Gastroesophageal sphincter (tissue), 4 donors: ENCODE data around the gene NCF4. TPM values are rescaled to one million over a fixed set of nuclear protein-coding genes. Genes with fewer than 3 reads are reported as not detected.

Source experiments
- ATAC-seq: fragments of 150-250 bp; one replicate; pipeline ENCODE4 v1.9.1; 2016; ENCODE audit warnings: mild to moderate bottlenecking, moderate library complexity
- H3K27ac ChIP-seq, 4 donors: fragments of 200-600 bp; sonication (generic) in 3 of 4; 1 replicate in 3 of 4; 2 replicates in 1 of 4; pipeline ENCODE4 v1.5.1; 2016 to 2019
- H3K27me3 ChIP-seq: fragments of 200-600 bp; sonication (generic); one replicate; pipeline ENCODE4 v1.5.1; 2019
- H3K36me3 ChIP-seq, 2 donors: fragments of 200-600 bp; sonication (generic); one replicate each; pipeline ENCODE4 v1.5.1; 2019; ENCODE audit warnings: control low read depth in 1 of 2
- H3K4me1 ChIP-seq, 3 donors: fragments of 200-600 bp; sonication (generic); 1 replicate in 2 of 3; 2 replicates in 1 of 3; pipeline ENCODE4 v1.5.1; 2016 to 2019; ENCODE audit warnings: control low read depth in 2 of 3
- H3K4me3 ChIP-seq, 2 donors: fragments of 200-600 bp; sonication (generic); one replicate each; pipeline ENCODE4 v1.5.1; 2019; ENCODE audit warnings: mild to moderate bottlenecking in 1 of 2, moderate library complexity in 1 of 2
- H3K9me3 ChIP-seq, 3 donors: fragments of 200-600 bp; sonication (generic); one replicate each; pipeline ENCODE4 v1.5.1; 2017 to 2019; ENCODE audit warnings: control low read depth in 2 of 3
- CTCF ChIP-seq, 4 experiments: fragments of 200-600 bp in 2 of 4; fragments of 450-650 bp in 2 of 4; sonication (generic) in 1 of 4; IDR thresholded peaks; one replicate each; pipeline ENCODE4 v1.5.1; 2017 to 2019; ENCODE audit warnings: antibody characterized with exemption in 4 of 4, mild to moderate bottlenecking in 2 of 4, moderate library complexity in 2 of 4
- EP300 ChIP-seq: sonication (generic); formaldehyde crosslinking; IDR thresholded peaks from one replicate; pipeline ENCODE4 v1.6.1; 2017; ENCODE audit warnings: antibody characterized with exemption, mild to moderate bottlenecking
- POLR2A ChIP-seq, 2 donors: fragments of 450-650 bp; IDR thresholded peaks; one replicate each; pipeline ENCODE4 v1.6.1; 2017; ENCODE audit warnings: antibody characterized with exemption in 2 of 2, mild to moderate bottlenecking in 2 of 2, moderate library complexity in 1 of 2
- POLR2AphosphoS5 ChIP-seq: sonication (generic); formaldehyde crosslinking; IDR thresholded peaks from one replicate; pipeline ENCODE4 v1.6.1; 2017; ENCODE audit warnings: antibody characterized with exemption
- WGBS, 2 donors: methylation state at CpG; one replicate each; pipeline ENCODE4 v1.1.5; 2018; ENCODE audit warnings: low coverage in 1 of 2; 5-methylcytosine and 5-hydroxymethylcytosine counted together
- total RNA-seq, 4 donors: library from RNA; depleted of rRNA; stranded (reverse); fragments of >200 nt; gene quantifications; one replicate each; pipeline ENCODE4 v1.1.0, GENCODE V29; 2016

NCF4 gene
- total RNA-seq, 4 donors from 2014 or later = 5.4 to 20.5 (median 10.6) TPM

DNA sequence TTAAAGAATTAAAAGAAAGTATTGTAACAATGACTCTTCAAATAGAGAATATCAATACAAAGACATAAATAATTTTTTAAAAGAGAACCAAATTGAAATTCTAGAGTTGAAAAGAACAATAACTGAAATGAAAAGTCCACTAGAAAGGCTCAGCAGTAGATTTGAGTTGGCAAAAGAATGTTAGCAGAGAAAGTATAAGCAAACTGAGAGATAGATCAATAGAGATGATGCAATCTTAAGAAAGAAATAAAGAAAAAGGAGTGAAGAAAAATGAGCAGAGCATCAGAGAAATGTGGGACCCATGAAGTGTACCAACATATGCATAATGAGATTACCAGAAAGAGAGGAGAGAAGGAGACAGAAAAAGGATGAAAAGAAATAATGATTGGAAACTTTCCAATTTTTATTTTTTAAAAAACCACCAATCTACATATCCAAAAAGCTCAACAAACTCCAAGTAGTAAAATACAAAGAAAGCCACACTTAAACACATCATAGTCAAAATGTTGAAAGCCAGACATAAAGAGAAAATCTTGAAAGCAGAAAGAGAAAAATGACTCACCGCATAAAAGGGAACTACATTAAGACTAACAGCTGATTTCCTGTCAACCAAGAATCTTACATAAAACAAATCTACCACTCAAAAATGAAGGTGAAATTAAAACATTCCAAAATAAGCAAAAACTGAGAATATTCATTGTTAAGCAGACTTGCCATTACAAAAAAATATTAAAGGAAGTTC is 20.9 kb downstream of the NCF4 start:
- H3K4me1 ChIP-seq = no peaks in the 10 kb centered on the region
- no peak overlapping the region for H3K4me3 ChIP-seq
- no peak for ATAC-seq
- peaks cover 59% of the 10 kb centered on the region for H3K27me3 ChIP-seq
- H3K27ac ChIP-seq = no peak overlapping the region
- H3K36me3 ChIP-seq = no peaks in the 10 kb centered on the region
- H3K9me3 ChIP-seq = peaks cover 0 to 27% (median 0%) of the 10 kb centered on the region in 3 donors
- TF ChIP-seq EP300 (no peak), POLR2A (IDR thresholded peaks at IDR 0.05) (no peak), POLR2AphosphoS5 (no peak), CTCF (IDR thresholded peaks at IDR 0.05) (no peak)
- 67 to 82% methylated on average over 1 of the region's 1 CpG for WGBS, 2 donors

DNA sequence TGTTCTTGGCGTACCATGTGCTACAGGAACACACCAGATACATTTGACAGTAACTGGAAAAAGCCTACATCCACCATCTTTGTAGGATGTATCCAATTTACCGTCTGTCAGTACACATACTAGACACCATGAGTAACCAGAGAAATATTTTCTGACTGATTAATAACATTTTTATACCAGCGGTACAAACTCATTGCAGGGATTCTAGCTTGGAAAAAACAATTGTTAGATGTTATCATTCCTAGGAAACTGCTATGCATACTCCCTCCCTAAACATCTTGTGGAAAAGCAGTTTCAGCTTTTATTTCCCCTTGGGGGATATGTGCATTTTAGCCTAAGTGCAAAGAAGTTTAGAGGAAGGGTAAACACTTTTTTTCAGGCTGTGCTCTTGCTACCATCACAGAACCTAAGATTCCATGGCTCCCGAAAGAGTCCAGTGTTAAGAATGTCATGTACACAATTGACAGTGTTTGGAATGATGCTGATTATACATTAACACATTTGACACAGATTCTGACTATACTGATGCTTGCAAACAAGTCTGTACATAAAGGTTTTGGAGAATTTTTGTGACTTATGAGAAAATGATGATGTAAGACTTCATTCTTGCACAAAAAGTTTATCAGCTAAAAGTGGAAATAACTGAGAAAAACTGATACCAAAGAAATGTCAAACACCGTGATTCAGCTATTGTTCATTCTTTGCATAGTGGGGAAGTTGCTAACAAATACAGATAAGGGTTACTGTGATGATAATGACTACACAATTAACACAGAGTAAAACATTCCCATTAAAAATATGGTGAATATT is 23.7 kb downstream of the NCF4 start:
- Histone ChIP-seq H3K27ac (no peak overlapping the region), H3K4me3 (no peak overlapping the region), H3K9me3 (peaks cover 0 to 27% (median 0%) of the 10 kb centered on the region in 3 donors), H3K4me1 (no peaks in the 10 kb centered on the region), H3K27me3 (peaks cover 37% of the 10 kb centered on the region), H3K36me3 (no peaks in the 10 kb centered on the region)
- 60 to 74% methylated on average over 3 to 5 of the region's 5 CpGs for WGBS, 2 donors
- TF ChIP-seq EP300 (no peak), POLR2A (IDR thresholded peaks at IDR 0.05) (no peak), CTCF (IDR thresholded peaks at IDR 0.05) (no peak), POLR2AphosphoS5 (no peak)
- no peak for ATAC-seq

- no peak for ATAC-seq
- 59 to 75% methylated on average over 2 to 7 of the region's 7 CpGs for WGBS, 2 donors
These were observed 24.7 kb downstream of the NCF4 start for GRCh38 chr22:36885474-36885873.

DNA sequence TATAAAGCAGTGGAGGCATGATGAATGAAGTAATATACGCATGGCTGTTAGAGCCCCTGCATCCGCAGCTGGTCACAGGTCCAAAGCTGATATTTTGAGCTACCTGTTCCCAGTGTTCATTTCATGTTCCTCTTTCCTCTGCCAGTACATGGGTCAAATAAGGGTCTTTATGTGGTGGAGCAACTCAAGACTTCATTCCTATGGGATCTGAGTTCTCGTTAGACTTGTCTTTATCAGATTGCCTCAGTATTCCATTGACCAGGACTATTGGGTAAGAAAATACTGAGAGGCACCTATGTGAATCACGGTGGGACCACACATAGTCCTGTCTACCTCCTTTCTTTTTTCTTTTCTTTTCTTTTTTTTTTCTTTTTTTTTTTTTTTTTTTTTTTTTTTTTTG is 25.2 kb downstream of the NCF4 start:
- TF ChIP-seq CTCF (IDR thresholded peaks at IDR 0.05) (no peak), EP300 (no peak), POLR2A (IDR thresholded peaks at IDR 0.05) (no peak), POLR2AphosphoS5 (no peak)
- no peaks in the 10 kb centered on the region for H3K36me3 ChIP-seq
- no peak overlapping the region for H3K4me3 ChIP-seq
- ATAC-seq = no peak
- no peaks in the 10 kb centered on the region for H3K4me1 ChIP-seq
- no peak overlapping the region for H3K27ac ChIP-seq
- H3K27me3 ChIP-seq = peaks cover 32% of the 10 kb centered on the region
- peaks cover 0 to 19% (median 0%) of the 10 kb centered on the region in 3 donors for H3K9me3 ChIP-seq
- 85 to 87% methylated on average over 4 of the region's 4 CpGs for WGBS, 2 donors

More at GRCh38 chr22:36885474-36885873, 24.7 kb downstream of the NCF4 start:
- Histone ChIP-seq H3K27me3 (peaks cover 32% of the 10 kb centered on the region), H3K27ac (no peak overlapping the region), H3K9me3 (peaks cover 0 to 25% (median 0%) of the 10 kb centered on the region in 3 donors), H3K4me3 (no peak overlapping the region), H3K4me1 (no peaks in the 10 kb centered on the region), H3K36me3 (no peaks in the 10 kb centered on the region)
- TF ChIP-seq POLR2AphosphoS5 (no peak), EP300 (no peak), POLR2A (IDR thresholded peaks at IDR 0.05) (no peak), CTCF (IDR thresholded peaks at IDR 0.05) (no peak)
